NCI-H1694 treated with DMSO at 0.1 percent for 48 hours (cell line): Measurements from ENCODE around the gene COQ10B.
"Not testable (repeated sequence)": the region's sequence is repeated elsewhere in the genome, so short reads cannot be mapped to it uniquely, and the experiment has no call there.

Experiments used
- DNase-seq: peaks from one replicate; lab custom pipeline; 2025; lab: John Stamatoyannopoulos, UW

The COQ10B gene

GRCh38 chr2:197450935-197451358 is 2.4 kb upstream of the COQ10B start:
- not testable (repeated sequence) for DNase-seq

- DNase-seq, result no peak
These were observed 614 bp upstream of the COQ10B start for GRCh38 chr2:197452754-197453122.

GRCh38 chr2:197453914-197454398 is 604 bp downstream of the COQ10B start:
- peak; percentile 60 for DNase-seq

GRCh38 chr2:197454923-197455322 is 1.6 kb downstream of the COQ10B start:
- no peak for DNase-seq

- DNase-seq, result no peak
These were observed 2.1 kb downstream of the COQ10B start for GRCh38 chr2:197455428-197455827.

GRCh38 chr2:197460649-197461048 is 7.3 kb downstream of the COQ10B start:
- DNase-seq, result no peak

- no peak for DNase-seq
These were observed 7.7 kb downstream of the COQ10B start for GRCh38 chr2:197461057-197461456.

GRCh38 chr2:197464175-197464574 is 10.8 kb downstream of the COQ10B start:
- no peak for DNase-seq

GRCh38 chr2:197472166-197472565 is 18.8 kb downstream of the COQ10B start:
- no peak for DNase-seq

GRCh38 chr2:197477797-197478196 is 24.4 kb downstream of the COQ10B start:
- DNase-seq, result no peak

- no peak for DNase-seq
These were observed 27.0 kb downstream of the COQ10B start for GRCh38 chr2:197480165-197481036.

GRCh38 chr2:197484248-197484647 is 30.9 kb downstream of the COQ10B start:
- not testable (repeated sequence) for DNase-seq

- no peak for DNase-seq
These were observed 32.8 kb downstream of the COQ10B start for GRCh38 chr2:197486175-197486574.

GRCh38 chr2:197487385-197487784 is 34.0 kb downstream of the COQ10B start:
- no peak for DNase-seq

GRCh38 chr2:197495433-197496134 is 42.2 kb downstream of the COQ10B start:
- DNase-seq, result no peak

- DNase-seq, result no peak
These were observed 43.3 kb downstream of the COQ10B start for GRCh38 chr2:197496695-197497094.

GRCh38 chr2:197497326-197497725 is 44.0 kb downstream of the COQ10B start:
- DNase-seq, result no peak

GRCh38 chr2:197498235-197498936 is 45.0 kb downstream of the COQ10B start:
- no peak for DNase-seq

GRCh38 chr2:197498937-197499593 is 45.7 kb downstream of the COQ10B start:
- no peak for DNase-seq

- peak; percentile 98 for DNase-seq
These were observed 46.5 kb downstream of the COQ10B start, which contains the start of the genes HSPD1 and HSPE1 for GRCh38 chr2:197499594-197500502. Gene HSPD1 (minus strand): TSS chr2:197499840. CDS start chr2:197498848, 992 bp downstream. Gene HSPE1 (plus strand): TSS chr2:197500379. CDS start chr2:197500437, 58 bp downstream.
